GM18508 (cell line): ENCODE data around the gene ADAMTS3.

Experiments used
- ATAC-seq: cut with Tn5 transposase; IDR thresholded peaks from one replicate; pipeline ENCODE4 v1.9.1; 2021; ENCODE audit warnings: moderate number of reproducible peaks; ENCODE audit not compliant: insufficient read depth, unreplicated experiment

Gene ADAMTS3

DNA sequence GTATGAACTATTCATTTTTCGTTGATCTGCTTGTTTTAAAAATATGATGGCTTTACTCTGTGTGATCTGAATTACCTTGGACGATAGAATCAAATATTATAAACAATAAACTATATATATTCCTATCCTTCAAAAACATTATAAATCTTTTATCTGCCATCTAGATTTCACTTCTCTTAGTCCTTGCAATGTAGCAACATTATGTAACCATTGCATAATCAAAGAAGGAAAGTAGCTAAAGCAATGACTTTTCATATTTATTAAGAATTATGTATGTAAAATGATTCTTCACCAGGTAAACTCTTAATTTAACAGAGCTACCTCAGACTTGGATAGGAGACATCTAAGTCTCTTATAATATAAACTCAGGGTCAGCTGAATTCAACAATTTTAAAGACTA, 210.5 kb downstream of the ADAMTS3 start:
- ATAC-seq, result no peak

- no peak for ATAC-seq
Measured at GRCh38 chr4:72357908-72358307, 211.1 kb downstream of the ADAMTS3 start.

GRCh38 chr4:72352711-72353110, 216.3 kb downstream of the ADAMTS3 start:
- no peak for ATAC-seq

DNA sequence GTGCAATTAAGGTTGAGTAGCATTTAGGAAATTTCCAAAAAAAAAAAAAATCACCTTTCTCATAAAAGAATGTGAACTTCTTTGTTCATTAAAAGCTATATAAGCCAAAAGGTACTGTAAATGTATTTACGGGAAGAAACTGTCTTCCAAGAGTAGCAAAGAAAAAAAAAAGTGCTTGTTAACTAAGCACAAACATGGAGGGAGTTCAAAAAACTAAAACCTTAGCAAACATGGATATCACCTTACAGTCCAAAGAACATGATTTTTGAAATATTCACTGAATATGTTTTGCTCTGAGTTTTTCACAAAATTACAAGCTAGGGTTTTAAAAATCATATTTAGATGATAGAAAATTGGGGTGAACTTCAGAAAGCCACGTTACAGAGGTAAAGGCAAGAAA, 217.5 kb downstream of the ADAMTS3 start:
- ATAC-seq, result no peak

DNA sequence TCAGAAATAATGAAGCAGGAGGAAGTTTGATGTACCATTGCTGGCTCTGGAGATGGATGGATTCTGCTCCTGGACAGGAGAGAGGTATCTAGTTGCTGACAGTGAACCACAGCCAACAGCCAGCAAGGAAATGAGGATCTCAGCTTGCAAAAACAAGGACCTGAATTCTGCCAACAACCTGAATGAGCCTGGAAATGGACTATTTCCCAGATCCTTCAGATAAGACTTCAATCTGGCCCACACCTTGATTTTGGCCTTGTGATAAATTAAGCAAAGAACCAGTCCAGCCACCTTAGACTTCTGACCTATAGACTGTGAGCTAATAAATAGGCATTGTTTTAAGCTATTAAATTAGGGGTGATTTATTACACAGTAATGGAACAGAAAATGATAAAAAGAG, 220.3 kb downstream of the ADAMTS3 start:
- no peak for ATAC-seq

DNA sequence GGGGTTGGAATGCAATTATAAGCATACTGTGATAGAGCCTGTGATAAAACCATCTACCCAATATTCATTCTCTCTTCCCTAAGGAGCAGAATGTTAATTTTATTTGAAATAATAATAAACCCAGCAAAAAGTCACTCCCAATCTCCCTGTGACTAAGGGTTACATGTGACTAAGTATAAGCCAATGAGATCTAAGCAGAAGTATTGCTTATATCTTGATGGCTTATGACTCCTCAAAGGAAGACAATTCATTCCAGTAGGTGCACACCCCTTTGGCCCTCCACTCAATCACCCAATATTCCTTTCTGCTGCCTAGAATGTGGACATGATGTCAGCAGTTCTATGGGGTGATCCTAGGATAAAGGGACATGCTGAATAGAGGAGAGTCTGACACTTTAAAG, 224.6 kb downstream of the ADAMTS3 start:
- no peak for ATAC-seq

DNA sequence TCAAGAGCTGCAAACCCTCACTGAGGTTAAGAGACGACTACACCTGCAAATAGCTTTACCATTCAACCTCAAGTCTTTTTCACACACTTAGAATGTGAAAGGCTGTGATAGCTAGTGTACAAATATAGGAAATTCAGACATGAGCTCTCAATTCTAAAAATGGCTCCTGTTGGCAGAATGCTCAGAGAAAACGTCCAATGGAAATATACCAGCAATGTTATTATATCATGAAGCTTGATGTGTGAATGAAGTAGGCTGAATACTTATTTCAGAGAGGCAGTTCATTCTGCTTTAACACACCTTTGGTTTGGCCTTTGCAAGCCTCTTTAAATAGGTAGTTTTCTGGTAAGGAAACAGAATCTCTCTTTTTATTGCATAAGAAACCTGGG, 227.6 kb downstream of the ADAMTS3 start:
- no peak for ATAC-seq

- ATAC-seq, result no peak
Measured at GRCh38 chr4:72340803-72341431, 228.1 kb downstream of the ADAMTS3 start.

DNA sequence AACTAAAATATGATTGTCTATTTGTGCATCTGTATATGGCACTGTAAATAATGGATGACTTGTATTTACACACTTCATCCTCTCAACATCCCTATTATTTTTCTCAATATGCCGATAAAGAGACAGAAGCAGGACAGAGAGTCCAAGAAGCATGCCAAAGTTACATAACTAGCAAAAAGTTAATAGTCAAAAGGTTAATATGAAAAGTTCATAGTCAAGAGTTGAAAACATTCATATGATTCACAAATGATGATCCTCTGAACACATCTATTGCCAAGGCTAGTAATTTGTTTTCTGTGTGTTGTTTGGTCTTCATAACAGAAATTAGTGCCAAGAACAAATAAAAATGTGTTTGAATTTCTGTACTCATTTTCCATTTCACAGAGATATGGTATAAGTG, 231.0 kb downstream of the ADAMTS3 start:
- ATAC-seq, result no peak

DNA sequence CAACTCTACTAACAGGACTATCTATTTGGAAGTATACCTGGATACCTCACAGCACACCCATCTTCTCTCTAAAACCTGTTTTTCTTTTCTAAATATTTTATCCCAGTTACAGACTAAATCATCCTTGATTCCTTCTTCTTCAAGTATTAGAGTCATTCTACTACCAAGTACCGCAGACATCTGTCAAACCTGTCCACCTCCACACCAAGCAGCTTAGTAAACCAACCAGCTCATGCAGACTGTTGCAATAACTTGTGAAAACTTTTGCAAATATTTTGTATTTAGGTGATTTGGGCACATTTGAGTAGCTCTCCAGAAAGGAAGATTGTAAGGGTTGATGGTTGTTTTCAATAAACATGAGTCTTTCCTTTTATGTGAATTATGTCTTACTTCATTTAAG, 238.6 kb downstream of the ADAMTS3 start:
- ATAC-seq, result no peak

- ATAC-seq, result no peak
Measured at GRCh38 chr4:72326692-72327632, 242.1 kb downstream of the ADAMTS3 start.

DNA sequence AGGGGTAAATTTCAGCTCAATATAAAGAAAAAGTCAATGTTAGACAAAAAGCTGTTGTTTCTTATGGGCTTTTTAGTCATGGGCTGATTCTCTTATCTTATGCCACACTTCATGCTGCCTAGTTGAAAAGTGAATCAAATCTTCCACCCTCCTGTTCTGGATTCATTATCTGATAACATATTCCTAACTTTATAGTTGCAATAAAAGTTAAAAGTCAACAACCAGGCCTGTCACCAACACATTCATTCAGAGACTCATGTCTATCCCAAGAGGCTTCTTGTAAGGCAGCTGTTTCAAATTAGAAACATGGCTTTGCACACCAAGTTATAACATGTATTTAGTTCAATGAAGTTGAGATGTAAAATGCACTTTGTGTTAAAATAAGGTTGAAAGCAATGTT, 243.8 kb downstream of the ADAMTS3 start:
- no peak for ATAC-seq

GRCh38 chr4:72323227-72323626, 245.8 kb downstream of the ADAMTS3 start:
- no peak for ATAC-seq

GRCh38 chr4:72320223-72320948, 248.6 kb downstream of the ADAMTS3 start:
- no peak for ATAC-seq

DNA sequence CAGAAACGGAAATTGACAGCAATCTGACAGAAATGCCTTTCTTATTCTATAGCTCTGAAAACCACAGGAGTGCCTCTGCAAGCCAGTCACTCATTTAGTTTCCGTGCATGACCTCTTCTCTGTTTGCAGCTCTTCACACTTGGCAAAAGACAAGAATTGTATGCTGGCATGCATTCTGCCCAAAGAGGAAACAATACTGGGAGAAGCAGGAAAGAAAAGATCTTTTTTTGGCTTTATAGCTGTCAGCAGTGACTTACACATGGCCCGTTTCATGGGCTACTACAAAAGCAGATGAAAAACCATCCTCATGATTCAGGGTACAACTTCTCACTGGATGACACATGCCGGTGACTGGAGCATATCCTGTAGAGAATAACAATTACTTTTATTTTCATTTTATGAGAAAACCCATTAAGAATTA, 249.4 kb downstream of the ADAMTS3 start:
- ATAC-seq, result no peak

- ATAC-seq, result no peak
Measured at GRCh38 chr4:72318421-72319170, 250.4 kb downstream of the ADAMTS3 start.

GRCh38 chr4:72314869-72315268, 254.2 kb downstream of the ADAMTS3 start:
- no peak for ATAC-seq

DNA sequence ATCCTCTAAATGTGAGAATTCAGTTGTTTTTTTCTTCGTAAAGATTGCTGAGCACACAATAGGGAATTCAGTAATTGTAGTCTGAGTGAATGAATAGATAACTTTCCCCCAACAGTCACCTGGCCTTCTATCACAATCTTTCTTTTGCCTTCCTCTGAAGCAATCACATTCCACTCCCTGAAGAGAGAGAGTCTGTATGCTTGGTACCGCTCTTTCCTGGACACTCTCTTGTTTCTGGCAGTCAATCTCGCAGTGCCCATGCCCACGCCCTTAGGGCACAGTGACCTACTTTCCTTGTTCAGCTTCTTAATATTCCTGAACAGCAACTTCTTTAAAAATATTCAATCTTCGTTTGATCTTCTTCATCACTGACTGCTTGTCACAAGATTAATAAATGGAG, 255.9 kb downstream of the ADAMTS3 start:
- ATAC-seq, result no peak

GRCh38 chr4:72312032-72312650, 256.9 kb downstream of the ADAMTS3 start:
- ATAC-seq, result no peak

DNA sequence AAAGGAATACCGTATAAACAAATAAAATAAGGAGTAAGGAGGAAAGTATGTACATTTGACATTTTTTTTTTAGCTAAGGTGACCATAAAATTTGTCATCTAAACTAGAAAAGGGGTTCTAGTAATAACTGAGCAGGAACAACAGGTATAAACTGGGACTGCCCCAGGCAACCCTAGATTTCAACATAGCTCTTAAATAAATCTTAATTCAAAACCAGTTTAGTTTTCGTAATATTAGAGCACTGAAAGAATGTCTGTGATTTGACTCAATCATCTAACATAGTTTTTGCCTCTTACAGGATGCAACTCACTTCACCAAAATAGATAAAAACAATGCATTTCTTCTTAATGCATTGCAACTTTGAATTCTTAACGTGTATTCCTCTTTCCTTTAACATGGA, 257.7 kb downstream of the ADAMTS3 start:
- ATAC-seq, result no peak
